Measurements from ENCODE around the gene ESYT2.

DNA sequence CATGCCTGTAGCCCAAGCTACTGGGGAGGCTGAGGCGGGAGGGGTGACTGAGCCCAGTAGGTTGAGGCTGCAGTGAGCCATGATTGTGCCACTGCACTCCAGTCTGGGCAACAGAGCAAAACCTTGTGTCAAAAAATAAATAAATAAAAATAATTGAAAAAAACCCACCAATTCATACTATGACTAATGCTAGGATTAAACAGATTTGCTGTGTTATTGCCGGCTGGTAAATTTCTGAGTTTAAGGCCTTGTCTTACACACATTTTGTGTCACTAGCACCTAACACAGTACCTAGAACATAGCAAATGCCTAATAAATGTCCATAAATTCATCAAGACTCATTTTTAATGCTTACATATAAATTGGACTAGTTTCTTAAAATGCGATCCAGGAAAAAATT lies 8.7 kb downstream of the ESYT2 start:
- TF ChIP-seq GATA2 (IDR thresholded peaks at IDR 0.05; ENCODE audit: low read depth, low read length) (no peak), GATA3 (IDR thresholded peaks at IDR 0.05; ENCODE audit: low read depth, low read length) (no peak)

Measured in SH-SY5Y (cell line).